Tibial nerve (tissue), 3 donors: Measurements from ENCODE around the gene LHPP.

Experiments used
- POLR2A ChIP-seq, 2 donors: fragments of 450-650 bp; IDR thresholded peaks; one replicate each; pipeline ENCODE4 v1.6.1; 2017; ENCODE audit warnings: antibody characterized with exemption in 2 of 2, mild to moderate bottlenecking in 2 of 2, moderate library complexity in 2 of 2
- TF ChIP-seq, protein P1 (sequence below), 5 experiments: fragments of 200-600 bp in 3 of 5; fragments of 450-650 bp in 2 of 5; sonication (generic) in 3 of 5; IDR thresholded peaks; one replicate each; pipeline ENCODE4 v1.5.1; 2016 to 2019; ENCODE audit warnings: antibody characterized with exemption in 5 of 5, mild to moderate bottlenecking in 3 of 5, moderate library complexity in 2 of 5

DNA sequence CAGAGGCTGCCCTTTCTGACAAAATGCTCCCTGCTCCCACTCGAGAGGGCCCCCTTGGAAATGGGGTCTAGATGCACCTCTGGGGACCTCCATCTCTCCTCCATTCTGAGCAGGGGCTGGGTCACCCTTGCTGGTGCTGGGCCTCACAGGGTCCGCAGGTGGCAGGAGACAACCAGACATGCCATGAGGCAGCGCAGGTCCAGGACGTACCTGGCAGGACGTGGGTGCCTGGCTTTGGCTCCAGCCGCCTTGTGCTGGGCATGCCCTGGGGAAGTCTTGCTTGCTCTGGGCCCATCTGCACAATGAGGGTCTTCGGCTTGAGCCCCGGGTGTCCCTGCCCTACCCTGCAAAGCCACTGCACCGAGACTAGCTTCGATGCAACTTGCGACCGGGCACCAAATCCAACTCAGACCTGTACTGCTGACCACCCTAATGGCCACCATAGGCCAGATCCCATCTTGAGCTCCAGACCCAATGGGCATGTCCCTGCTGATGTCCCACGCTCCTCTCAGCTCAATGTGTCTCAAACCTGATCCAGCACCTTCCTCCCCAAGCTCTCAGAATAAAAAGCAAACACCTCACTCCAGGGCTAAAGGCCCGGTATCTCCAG lies 175.6 kb downstream of the LHPP start:
- TF ChIP-seq, protein P1, sequence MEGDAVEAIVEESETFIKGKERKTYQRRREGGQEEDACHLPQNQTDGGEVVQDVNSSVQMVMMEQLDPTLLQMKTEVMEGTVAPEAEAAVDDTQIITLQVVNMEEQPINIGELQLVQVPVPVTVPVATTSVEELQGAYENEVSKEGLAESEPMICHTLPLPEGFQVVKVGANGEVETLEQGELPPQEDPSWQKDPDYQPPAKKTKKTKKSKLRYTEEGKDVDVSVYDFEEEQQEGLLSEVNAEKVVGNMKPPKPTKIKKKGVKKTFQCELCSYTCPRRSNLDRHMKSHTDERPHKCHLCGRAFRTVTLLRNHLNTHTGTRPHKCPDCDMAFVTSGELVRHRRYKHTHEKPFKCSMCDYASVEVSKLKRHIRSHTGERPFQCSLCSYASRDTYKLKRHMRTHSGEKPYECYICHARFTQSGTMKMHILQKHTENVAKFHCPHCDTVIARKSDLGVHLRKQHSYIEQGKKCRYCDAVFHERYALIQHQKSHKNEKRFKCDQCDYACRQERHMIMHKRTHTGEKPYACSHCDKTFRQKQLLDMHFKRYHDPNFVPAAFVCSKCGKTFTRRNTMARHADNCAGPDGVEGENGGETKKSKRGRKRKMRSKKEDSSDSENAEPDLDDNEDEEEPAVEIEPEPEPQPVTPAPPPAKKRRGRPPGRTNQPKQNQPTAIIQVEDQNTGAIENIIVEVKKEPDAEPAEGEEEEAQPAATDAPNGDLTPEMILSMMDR (IDR thresholded peaks at IDR 0.05), result no peak
- no peak for TF ChIP-seq POLR2A (IDR thresholded peaks at IDR 0.05)
